GM23338 (cell line): ENCODE results near the gene AGMAT. TPM values are rescaled to one million over a fixed set of nuclear protein-coding genes. Genes with fewer than 3 reads are reported as not detected.

Source experiments
- ATAC-seq: fragments of 200-7000 bp; cut with Tn5 transposase; 3 replicates; pipeline ENCODE4 v1.9.1; 2020
- DNase-seq: peaks from one replicate; pipeline ENCODE4 v3.0.0-alpha.2; 2015; ENCODE audit warnings: low spot score
- H2AFZ ChIP-seq: fragments of 200-600 bp; sonication (generic); 2 replicates; pipeline ENCODE4 v1.8.0; 2016; ENCODE audit warnings: antibody characterized with exemption, mild to moderate bottlenecking, moderate library complexity
- H3F3A ChIP-seq: fragments of 200-600 bp; sonication (generic); replicated peaks from 2 replicates; pipeline ENCODE4 v1.8.0; 2017; ENCODE audit warnings: antibody characterized with exemption, mixed run types, low read depth
- H3K27ac ChIP-seq: fragments of 200-600 bp; sonication (generic); 2 replicates; pipeline ENCODE4 v1.6.1; 2016; ENCODE audit warnings: low read depth
- H3K27me3 ChIP-seq: fragments of 200-600 bp; sonication (generic); 2 replicates; pipeline ENCODE4 v1.8.0; 2016; ENCODE audit warnings: mild to moderate bottlenecking, mixed run types, moderate library complexity; ENCODE audit not compliant: insufficient read depth
- H3K36me3 ChIP-seq: fragments of 200-600 bp; sonication (generic); 2 replicates; pipeline ENCODE4 v1.8.0; 2016; ENCODE audit warnings: mild to moderate bottlenecking; ENCODE audit not compliant: insufficient read depth
- H3K4me1 ChIP-seq: fragments of 200-600 bp; sonication (generic); 2 replicates; pipeline ENCODE4 v1.8.0; 2016; ENCODE audit warnings: mild to moderate bottlenecking, moderate library complexity; ENCODE audit not compliant: insufficient read depth
- H3K4me2 ChIP-seq: fragments of 200-600 bp; sonication (generic); 2 replicates; pipeline ENCODE4 v1.7.1; 2017; ENCODE audit warnings: mixed run types
- H3K4me3 ChIP-seq: fragments of 200-600 bp; sonication (generic); 2 replicates; pipeline ENCODE4 v1.6.1; 2016; ENCODE audit warnings: mixed run types
- H3K79me2 ChIP-seq: fragments of 200-600 bp; sonication (generic); replicated peaks from 2 replicates; pipeline ENCODE4 v1.8.0; 2017; ENCODE audit warnings: mild to moderate bottlenecking; ENCODE audit not compliant: insufficient read depth
- H3K9me2 ChIP-seq: fragments of 200-600 bp; sonication (generic); 2 replicates; pipeline ENCODE4 v1.8.0; 2017; ENCODE audit not compliant: insufficient read depth
- H4K20me1 ChIP-seq: fragments of 200-600 bp; sonication (generic); replicated peaks from 2 replicates; pipeline ENCODE4 v1.8.0; 2017; ENCODE audit warnings: mild to moderate bottlenecking; ENCODE audit not compliant: insufficient read depth
- H3K27ac Mint-ChIP-seq: 2 replicates; pipeline ENCODE4 v1.8.0; 2020; ENCODE audit warnings: inconsistent platforms, mild to moderate bottlenecking, moderate library complexity, mixed read lengths
- H3K27me3 Mint-ChIP-seq: 3 replicates; pipeline ENCODE4 v1.8.0; 2022; ENCODE audit warnings: low read depth, mild to moderate bottlenecking, moderate library complexity, mixed read lengths, inconsistent platforms; ENCODE audit not compliant: insufficient read depth, poor library complexity
- H3K36me3 Mint-ChIP-seq: 3 replicates; pipeline ENCODE4 v1.8.0; 2021; ENCODE audit warnings: low read depth, mild to moderate bottlenecking, inconsistent platforms, moderate library complexity, mixed read lengths
- H3K4me1 Mint-ChIP-seq: 3 replicates; pipeline ENCODE4 v1.8.0; 2020; ENCODE audit warnings: mild to moderate bottlenecking, inconsistent platforms, mixed read lengths
- H3K4me3 Mint-ChIP-seq: 3 replicates; pipeline ENCODE4 v1.8.0; 2021; ENCODE audit warnings: moderate library complexity, mild to moderate bottlenecking, inconsistent platforms, mixed read lengths
- H3K9me3 Mint-ChIP-seq: 3 replicates; pipeline ENCODE4 v1.8.0; 2020; ENCODE audit warnings: moderate library complexity, mild to moderate bottlenecking, inconsistent platforms, mixed read lengths
- CREB1 ChIP-seq: fragments of 250-450 bp; sonication (Bioruptor Pico); IDR thresholded peaks from 2 replicates; pipeline ENCODE4 v1.5.0; 2020; ENCODE audit warnings: low read depth, mild to moderate bottlenecking, moderate library complexity
- JUNB ChIP-seq: IDR thresholded peaks from one replicate; pipeline ENCODE4 v1.6.1; 2016; ENCODE audit warnings: antibody characterized with exemption; ENCODE audit not compliant: unreplicated experiment
- POLR2AphosphoS5 ChIP-seq: IDR thresholded peaks from 2 replicates; pipeline ENCODE4 v1.6.1; 2016; ENCODE audit warnings: antibody characterized with exemption, low read depth
- STAT1 ChIP-seq: IDR thresholded peaks from one replicate; pipeline ENCODE4 v1.6.1; 2016; ENCODE audit warnings: antibody characterized with exemption; ENCODE audit not compliant: unreplicated experiment
- ZNF114 ChIP-seq: fragments of 250-450 bp; sonication (Bioruptor Pico); IDR thresholded peaks from 2 replicates; pipeline ENCODE4 v1.5.0; 2020; ENCODE audit warnings: mild to moderate bottlenecking, moderate library complexity
- ZNF331 ChIP-seq: fragments of 250-450 bp; sonication (Bioruptor Pico); IDR thresholded peaks from 2 replicates; pipeline ENCODE4 v1.5.0; 2020; ENCODE audit warnings: low read depth, mild to moderate bottlenecking, moderate library complexity
- polyA plus RNA-seq: library from polyadenylated mRNA; unstranded; fragments of >200 nt; fragmentation: Nextera tagmentation; extraction: Ambion mirVana; gene quantifications from 2 replicates; pipeline ENCODE4 v1.2.1, GENCODE V29; 2016
- total RNA-seq: library from RNA; depleted of rRNA; stranded (reverse); fragments of >200 nt; shearing (Covaris generic); gene quantifications from 2 replicates; pipeline ENCODE4 v1.2.3, GENCODE V29; 2014
- TF ChIP-seq, protein P1 (sequence below), 2 experiments: fragments of 200-600 bp in 1 of 2; sonication (generic) in 1 of 2; conservative IDR thresholded peaks; 2 replicates each; pipeline versions ENCODE4 v1.5.1 to v1.6.1; 2016 to 2017; ENCODE audit warnings: antibody characterized with exemption in 2 of 2, low read depth in 2 of 2, mild to moderate bottlenecking in 2 of 2, moderate library complexity in 1 of 2
- TF ChIP-seq, protein P2 (sequence below): IDR thresholded peaks from 2 replicates; pipeline ENCODE4 v1.6.1; 2016; ENCODE audit warnings: antibody characterized with exemption
- TF ChIP-seq, protein P3 (sequence below): IDR thresholded peaks from one replicate; pipeline ENCODE4 v1.6.1; 2018; ENCODE audit warnings: antibody characterized with exemption; ENCODE audit not compliant: unreplicated experiment

Gene AGMAT
- total and polyA plus RNA-seq, 2 experiments from 2014 or later: 1.8 to 7.4 TPM

- TF ChIP-seq, protein P1, sequence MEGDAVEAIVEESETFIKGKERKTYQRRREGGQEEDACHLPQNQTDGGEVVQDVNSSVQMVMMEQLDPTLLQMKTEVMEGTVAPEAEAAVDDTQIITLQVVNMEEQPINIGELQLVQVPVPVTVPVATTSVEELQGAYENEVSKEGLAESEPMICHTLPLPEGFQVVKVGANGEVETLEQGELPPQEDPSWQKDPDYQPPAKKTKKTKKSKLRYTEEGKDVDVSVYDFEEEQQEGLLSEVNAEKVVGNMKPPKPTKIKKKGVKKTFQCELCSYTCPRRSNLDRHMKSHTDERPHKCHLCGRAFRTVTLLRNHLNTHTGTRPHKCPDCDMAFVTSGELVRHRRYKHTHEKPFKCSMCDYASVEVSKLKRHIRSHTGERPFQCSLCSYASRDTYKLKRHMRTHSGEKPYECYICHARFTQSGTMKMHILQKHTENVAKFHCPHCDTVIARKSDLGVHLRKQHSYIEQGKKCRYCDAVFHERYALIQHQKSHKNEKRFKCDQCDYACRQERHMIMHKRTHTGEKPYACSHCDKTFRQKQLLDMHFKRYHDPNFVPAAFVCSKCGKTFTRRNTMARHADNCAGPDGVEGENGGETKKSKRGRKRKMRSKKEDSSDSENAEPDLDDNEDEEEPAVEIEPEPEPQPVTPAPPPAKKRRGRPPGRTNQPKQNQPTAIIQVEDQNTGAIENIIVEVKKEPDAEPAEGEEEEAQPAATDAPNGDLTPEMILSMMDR (conservative IDR thresholded peaks at IDR 0.05; ENCODE audit: low read depth in 2 of 2): no peak
- TF ChIP-seq, protein P2, sequence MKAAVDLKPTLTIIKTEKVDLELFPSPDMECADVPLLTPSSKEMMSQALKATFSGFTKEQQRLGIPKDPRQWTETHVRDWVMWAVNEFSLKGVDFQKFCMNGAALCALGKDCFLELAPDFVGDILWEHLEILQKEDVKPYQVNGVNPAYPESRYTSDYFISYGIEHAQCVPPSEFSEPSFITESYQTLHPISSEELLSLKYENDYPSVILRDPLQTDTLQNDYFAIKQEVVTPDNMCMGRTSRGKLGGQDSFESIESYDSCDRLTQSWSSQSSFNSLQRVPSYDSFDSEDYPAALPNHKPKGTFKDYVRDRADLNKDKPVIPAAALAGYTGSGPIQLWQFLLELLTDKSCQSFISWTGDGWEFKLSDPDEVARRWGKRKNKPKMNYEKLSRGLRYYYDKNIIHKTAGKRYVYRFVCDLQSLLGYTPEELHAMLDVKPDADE: no peak
- TF ChIP-seq STAT1: no peak
These were observed 1.7 kb downstream of the AGMAT start (continued) for GRCh38 chr1:15583016-15583706.

- Histone ChIP-seq H3K36me3 (no peaks in the 10 kb centered on the region; the same call in 1 of the 2 replicates), H3K9me2 (no peaks in the 10 kb centered on the region), H4K20me1 (no peaks in the 10 kb centered on the region), H3K27me3 (no peaks in the 10 kb centered on the region), H3K4me1 (no peaks in the 10 kb centered on the region), H3K27ac (no peak overlapping the region), H3K4me2 (no peak overlapping the region), H3F3A (peaks cover 7% of the 10 kb centered on the region; the same call in 1 of the 2 replicates), H3K4me3 (no peak overlapping the region), H3K79me2 (no peaks in the 10 kb centered on the region), H2AFZ (no peak overlapping the region)
- DNase-seq (no peak), ATAC-seq (no peak)
- peaks cover 6% of the 10 kb centered on the region for H3K27me3 Mint-ChIP-seq
- no peak overlapping the region for H3K27ac Mint-ChIP-seq
- no peak overlapping the region for H3K4me3 Mint-ChIP-seq
- H3K9me3 Mint-ChIP-seq: no peaks in the 10 kb centered on the region
- H3K4me1 Mint-ChIP-seq: no peaks in the 10 kb centered on the region
- H3K36me3 Mint-ChIP-seq: no peaks in the 10 kb centered on the region
- TF ChIP-seq CREB1 (no peak), ZNF114 (CRISPR knock-in tag) (no peak), JUNB (no peak), POLR2AphosphoS5 (no peak), STAT1 (no peak), ZNF331 (no peak)
- TF ChIP-seq, protein P2: no peak
- TF ChIP-seq, protein P3, sequence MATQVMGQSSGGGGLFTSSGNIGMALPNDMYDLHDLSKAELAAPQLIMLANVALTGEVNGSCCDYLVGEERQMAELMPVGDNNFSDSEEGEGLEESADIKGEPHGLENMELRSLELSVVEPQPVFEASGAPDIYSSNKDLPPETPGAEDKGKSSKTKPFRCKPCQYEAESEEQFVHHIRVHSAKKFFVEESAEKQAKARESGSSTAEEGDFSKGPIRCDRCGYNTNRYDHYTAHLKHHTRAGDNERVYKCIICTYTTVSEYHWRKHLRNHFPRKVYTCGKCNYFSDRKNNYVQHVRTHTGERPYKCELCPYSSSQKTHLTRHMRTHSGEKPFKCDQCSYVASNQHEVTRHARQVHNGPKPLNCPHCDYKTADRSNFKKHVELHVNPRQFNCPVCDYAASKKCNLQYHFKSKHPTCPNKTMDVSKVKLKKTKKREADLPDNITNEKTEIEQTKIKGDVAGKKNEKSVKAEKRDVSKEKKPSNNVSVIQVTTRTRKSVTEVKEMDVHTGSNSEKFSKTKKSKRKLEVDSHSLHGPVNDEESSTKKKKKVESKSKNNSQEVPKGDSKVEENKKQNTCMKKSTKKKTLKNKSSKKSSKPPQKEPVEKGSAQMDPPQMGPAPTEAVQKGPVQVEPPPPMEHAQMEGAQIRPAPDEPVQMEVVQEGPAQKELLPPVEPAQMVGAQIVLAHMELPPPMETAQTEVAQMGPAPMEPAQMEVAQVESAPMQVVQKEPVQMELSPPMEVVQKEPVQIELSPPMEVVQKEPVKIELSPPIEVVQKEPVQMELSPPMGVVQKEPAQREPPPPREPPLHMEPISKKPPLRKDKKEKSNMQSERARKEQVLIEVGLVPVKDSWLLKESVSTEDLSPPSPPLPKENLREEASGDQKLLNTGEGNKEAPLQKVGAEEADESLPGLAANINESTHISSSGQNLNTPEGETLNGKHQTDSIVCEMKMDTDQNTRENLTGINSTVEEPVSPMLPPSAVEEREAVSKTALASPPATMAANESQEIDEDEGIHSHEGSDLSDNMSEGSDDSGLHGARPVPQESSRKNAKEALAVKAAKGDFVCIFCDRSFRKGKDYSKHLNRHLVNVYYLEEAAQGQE: no peak
- TF ChIP-seq, protein P1 (conservative IDR thresholded peaks at IDR 0.05; ENCODE audit: low read depth in 2 of 2): no peak
These were observed 5.2 kb downstream of the AGMAT start for GRCh38 chr1:15579683-15580047.
